Measurements from ENCODE around the gene DOK5.

The DOK5 gene

GRCh38 chr20:54650052-54650719 is 174.8 kb downstream of the DOK5 start:
- DNase-seq: no peak

- no peak for DNase-seq
These were observed 175.9 kb downstream of the DOK5 start for GRCh38 chr20:54651252-54651651.

- no peak for DNase-seq
These were observed 179.1 kb downstream of the DOK5 start for GRCh38 chr20:54654450-54654849.

GRCh38 chr20:54657268-54657826 is 182.0 kb downstream of the DOK5 start:
- DNase-seq: no peak

GRCh38 chr20:54658525-54658924 is 183.1 kb downstream of the DOK5 start:
- DNase-seq: no peak

GRCh38 chr20:54661265-54661664 is 185.9 kb downstream of the DOK5 start:
- no peak for DNase-seq

- DNase-seq: no peak
These were observed 186.6 kb downstream of the DOK5 start for GRCh38 chr20:54661880-54662465.

- DNase-seq: no peak
These were observed 190.4 kb downstream of the DOK5 start for GRCh38 chr20:54665812-54666211.

- DNase-seq: no peak
These were observed 193.1 kb downstream of the DOK5 start for GRCh38 chr20:54668271-54669039.

GRCh38 chr20:54669040-54669363 is 193.6 kb downstream of the DOK5 start:
- DNase-seq: no peak

- no peak for DNase-seq
These were observed 202.9 kb downstream of the DOK5 start for GRCh38 chr20:54678253-54678652.

GRCh38 chr20:54680439-54680838 is 205.0 kb downstream of the DOK5 start:
- no peak for DNase-seq

- DNase-seq: no peak
These were observed 205.7 kb downstream of the DOK5 start for GRCh38 chr20:54680872-54681619.

GRCh38 chr20:54681869-54682268 is 206.5 kb downstream of the DOK5 start:
- no peak for DNase-seq

- no peak for DNase-seq
These were observed 213.1 kb downstream of the DOK5 start for GRCh38 chr20:54688476-54688875.

GRCh38 chr20:54690323-54690722 is 214.9 kb downstream of the DOK5 start:
- no peak for DNase-seq

- no peak for DNase-seq
These were observed 215.9 kb downstream of the DOK5 start for GRCh38 chr20:54691327-54691726.

GRCh38 chr20:54692168-54692887 is 216.9 kb downstream of the DOK5 start:
- no peak for DNase-seq

- no peak for DNase-seq
These were observed 219.1 kb downstream of the DOK5 start for GRCh38 chr20:54694516-54694915.

GRCh38 chr20:54698373-54698772 is 223.0 kb downstream of the DOK5 start:
- DNase-seq: no peak

Data from activated effector memory CD4-positive, alpha-beta T cell treated with Interleukin-2 at 50 U/mL for 16 hours (primary cell).